GM19351 (cell line): ENCODE results near the gene KIAA0825.
"Not testable (repeated sequence)": the region's sequence is repeated elsewhere in the genome, so short reads cannot be mapped to it uniquely, and the experiment has no call there.

Source experiments
- ATAC-seq: cut with Tn5 transposase; IDR thresholded peaks from one replicate; pipeline ENCODE4 v1.9.1; 2021; ENCODE audit warnings: mild to moderate bottlenecking, moderate library complexity; ENCODE audit not compliant: unreplicated experiment

The KIAA0825 gene

GRCh38 chr5:94197970-94198369 is 420.4 kb downstream of the KIAA0825 start:
- no peak for ATAC-seq

DNA sequence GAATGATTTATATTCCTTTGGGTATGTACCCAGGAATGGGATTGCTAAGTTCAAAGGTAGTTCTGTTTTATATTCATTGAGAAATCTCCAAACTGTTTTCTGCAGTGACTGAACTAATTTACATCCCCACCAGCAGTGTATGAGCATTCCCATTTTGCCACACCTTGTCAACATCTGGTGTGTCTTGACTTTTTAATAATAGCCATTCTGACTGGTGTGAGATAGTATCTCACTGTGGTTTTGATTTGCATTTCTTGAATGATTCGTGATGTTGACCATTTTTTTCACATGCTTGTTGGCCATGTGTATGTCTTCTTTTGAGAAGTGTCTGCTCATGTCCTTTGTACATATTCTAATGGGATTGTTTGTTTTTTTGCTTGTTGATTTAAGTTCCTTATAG is 421.5 kb downstream of the KIAA0825 start:
- no peak for ATAC-seq

GRCh38 chr5:94192658-94193391 is 425.6 kb downstream of the KIAA0825 start:
- ATAC-seq, result peak; percentile 49

DNA sequence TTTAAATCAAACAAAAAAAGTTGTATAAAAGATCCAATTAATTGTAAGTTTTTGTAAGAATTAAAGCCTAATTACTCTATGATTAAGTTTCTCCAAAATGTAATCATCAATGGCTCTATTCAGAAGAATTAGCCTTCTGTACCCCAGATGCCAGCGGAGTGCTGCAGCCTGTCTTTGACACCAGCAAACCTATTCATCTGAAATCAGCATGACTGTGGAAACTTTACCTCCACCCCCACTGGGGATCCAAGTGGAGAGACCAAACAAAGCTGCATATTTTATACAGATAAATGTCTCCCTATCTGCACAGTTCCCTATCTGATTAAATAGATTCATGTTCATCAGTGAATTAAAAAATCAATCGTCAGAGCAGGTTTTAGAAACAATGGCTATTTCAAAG is 426.8 kb downstream of the KIAA0825 start:
- no peak for ATAC-seq

DNA sequence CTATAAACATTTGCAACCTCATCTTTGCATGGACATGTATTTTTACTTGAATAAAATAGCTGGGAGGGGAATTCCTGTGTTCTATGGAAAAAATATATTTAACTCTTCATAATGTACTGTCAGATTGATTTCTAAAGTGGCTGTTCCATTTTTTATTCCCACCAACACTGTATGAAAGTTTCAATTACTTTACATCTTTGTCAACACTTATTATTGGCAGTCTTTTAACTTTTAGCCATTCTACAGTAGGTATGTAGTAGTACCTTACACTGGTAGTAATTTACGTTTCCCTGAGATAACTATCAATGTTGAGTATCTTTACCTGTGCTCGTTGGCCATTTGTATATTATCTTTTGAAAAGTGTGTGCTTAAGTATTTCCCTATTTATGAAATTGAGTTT is 429.7 kb downstream of the KIAA0825 start:
- no peak for ATAC-seq

GRCh38 chr5:94184870-94185269 is 433.5 kb downstream of the KIAA0825 start:
- ATAC-seq, result no peak

DNA sequence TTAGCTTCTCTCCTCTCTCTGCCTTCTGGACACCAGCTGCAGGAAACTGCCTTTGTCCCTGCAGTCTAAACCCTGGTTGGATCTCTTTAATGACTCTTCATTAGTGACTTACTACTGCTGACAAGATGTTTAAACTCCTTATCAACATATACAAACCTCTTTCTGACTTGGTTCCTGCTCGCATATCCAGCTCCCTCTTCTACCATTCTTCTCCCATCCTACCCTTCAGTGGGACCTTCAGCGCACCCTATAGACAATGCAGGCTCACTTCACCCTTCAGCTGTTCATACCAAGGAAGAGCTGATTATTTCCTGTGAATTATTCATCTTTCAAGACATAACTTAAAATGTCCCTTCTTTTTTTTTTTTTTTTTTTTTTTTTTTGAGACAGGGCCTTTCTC is 436.5 kb downstream of the KIAA0825 start:
- peak; percentile 78 for ATAC-seq

DNA sequence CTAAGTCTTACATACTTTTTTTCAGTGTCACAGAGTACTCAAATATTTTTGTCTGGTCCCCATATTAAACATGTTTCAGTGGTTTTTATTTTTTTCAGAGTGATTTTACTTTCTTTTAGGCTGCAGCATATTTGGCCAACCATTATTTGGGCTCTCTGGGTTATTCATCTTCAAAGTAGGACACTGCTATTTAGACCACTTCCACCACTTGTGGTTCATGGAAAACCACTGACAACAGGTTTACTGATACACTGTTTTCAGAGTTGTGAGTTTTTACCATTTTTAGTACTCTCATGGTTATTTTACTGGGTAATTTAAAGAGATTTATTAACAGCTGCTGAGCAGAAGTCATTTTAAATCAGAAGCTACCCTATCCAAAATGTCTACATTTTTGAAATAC is 437.6 kb downstream of the KIAA0825 start:
- ATAC-seq, result no peak

- no peak for ATAC-seq
These were observed 442.5 kb downstream of the KIAA0825 start for GRCh38 chr5:94175912-94176311.

DNA sequence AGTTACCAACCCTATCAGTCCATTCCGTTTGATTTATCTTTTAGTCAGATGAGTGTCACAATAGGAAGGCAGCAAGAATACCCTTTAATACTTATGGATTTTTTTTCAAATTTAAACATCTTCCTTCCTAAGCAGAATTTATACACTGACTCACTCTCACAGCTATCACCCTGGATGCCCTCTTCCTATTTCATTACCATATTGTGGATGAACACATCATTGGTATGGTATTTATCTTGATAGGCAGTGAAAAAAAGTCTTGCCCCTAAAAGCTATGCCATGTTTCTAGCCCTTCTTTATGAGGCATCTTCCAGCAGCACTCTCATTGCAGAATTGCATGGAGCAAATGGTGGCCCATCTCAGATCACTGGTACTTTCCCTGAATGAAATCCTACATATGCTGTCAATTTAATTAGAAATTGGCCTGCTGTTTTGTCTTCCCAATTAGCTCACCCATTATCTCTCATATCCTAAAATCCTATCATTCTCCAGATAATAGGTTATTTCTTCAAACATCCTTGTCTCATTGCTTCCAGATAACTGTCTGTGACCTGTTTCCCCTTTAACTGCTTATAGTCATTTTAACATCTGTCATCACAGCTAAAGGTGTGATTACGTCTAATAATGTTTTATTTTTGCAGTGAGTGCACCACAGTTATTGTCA is 443.5 kb downstream of the KIAA0825 start:
- ATAC-seq, result no peak

- ATAC-seq, result no peak
These were observed 445.3 kb downstream of the KIAA0825 start for GRCh38 chr5:94173100-94173499.

DNA sequence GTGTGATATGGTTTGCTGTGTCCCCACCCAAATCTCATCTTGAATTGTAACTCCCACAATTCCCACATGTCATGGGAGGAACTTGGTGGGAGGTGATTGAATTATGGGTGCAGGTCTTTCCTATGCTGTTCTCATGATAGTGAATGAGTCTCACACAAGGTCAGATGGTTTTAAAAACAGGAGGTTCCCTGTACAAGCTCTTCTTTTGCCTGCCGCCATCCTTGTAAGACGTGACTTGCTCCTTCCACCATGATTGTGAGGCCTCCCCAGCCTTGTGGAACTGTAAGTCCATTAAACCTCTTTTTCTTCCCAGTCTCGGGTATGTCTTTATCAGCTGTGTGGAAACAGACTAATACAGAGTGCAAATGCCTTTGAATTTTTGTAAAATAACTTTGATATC is 447.3 kb downstream of the KIAA0825 start:
- not testable (repeated sequence) for ATAC-seq

DNA sequence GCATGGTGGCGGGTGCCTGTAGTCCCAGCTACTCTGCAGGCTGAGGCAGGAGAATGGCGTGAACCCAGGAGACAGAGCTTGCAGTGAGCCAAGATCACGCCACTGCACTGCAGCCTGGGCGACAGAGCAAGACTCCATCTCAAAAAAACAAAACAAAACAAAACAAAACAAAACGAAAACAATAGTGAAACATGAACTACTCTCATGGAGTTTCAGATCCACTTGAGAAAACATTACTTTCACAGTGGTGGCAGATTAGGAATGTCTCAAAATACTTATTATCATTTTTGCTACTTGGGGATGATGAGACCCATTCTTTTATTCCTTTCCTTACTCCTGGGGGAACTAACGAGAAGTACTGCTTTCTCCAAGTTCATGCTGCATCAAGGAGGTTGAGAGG is 448.2 kb downstream of the KIAA0825 start:
- ATAC-seq, result peak; percentile 95

DNA sequence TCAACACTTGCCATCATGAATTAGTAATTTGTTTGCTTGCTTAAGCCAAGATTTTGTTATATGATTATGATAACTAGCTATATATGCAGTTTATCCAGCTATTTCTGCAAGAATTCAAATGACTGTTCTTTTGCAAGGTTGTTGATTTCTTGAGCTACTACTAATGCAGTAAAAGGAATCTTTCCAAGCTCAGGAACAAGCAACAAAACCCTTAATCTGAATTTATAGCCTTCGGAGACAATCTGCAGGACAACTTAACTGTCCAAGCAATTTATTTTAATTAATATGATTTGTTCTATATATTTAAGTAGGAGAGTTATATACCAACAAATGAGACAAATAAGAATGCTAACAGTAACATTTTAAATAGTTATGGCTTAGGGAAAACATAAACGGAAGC is 450.3 kb downstream of the KIAA0825 start:
- ATAC-seq, result no peak

DNA sequence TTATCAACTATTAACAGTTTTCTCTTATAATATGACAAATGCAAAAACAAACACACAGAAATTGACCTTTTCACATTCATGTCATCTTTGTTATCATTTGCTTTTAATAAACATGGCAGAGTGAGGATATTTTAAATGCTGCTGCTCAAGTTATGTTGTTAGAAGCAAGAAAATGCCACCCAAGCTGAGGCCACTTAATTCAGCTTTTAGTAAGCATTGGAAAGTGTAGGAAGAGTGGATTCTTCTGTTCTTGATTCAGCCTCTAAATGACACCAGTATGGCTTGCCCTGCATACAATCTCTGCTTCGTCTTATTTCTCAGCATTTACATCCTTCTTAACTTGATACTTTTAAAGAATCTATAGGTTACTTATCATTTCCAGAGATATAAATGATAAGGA is 456.6 kb downstream of the KIAA0825 start:
- ATAC-seq, result no peak

GRCh38 chr5:94159144-94159543 is 459.3 kb downstream of the KIAA0825 start:
- no peak for ATAC-seq

DNA sequence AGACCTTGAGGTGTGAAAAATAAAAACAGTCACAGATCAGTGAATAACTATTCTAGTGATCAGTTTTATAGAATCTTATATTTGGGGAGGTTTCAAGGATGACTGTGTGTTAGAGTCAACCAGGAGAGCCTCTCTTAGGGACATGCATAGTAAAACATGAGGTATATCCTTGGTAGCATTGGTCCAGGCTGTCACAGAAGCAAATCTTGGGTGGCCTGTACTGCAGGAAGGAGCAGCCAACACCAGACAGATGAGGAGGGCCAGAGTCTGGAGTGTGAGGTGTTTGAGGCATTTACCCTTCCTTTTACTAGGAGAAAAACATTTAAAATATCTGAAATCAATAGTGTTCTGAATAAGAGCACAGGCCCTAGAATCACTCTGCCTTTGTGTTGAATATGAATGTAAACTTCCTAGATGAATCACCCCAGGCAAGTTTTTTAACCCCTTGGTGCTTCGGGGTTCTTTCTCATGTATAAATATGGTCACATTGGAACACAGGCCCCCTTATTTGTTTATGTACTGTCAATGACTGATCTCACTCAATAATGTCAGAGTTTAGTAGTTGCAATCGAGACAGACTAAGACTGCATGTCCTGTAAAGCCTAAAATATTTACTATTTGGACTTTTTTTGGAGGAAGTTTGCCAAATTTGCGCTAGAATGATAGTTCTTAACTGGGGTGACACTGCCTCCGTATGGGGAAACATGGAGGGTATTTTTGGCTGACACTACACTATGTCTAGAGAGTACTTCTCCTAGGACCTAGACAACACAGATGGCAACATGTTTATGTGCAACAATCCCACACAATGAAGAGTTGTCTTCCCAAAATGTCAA is 460.5 kb downstream of the KIAA0825 start:
- ATAC-seq, result no peak

GRCh38 chr5:94154672-94155071 is 463.7 kb downstream of the KIAA0825 start:
- no peak for ATAC-seq

GRCh38 chr5:94153736-94154450 is 464.5 kb downstream of the KIAA0825 start:
- ATAC-seq, result no peak

DNA sequence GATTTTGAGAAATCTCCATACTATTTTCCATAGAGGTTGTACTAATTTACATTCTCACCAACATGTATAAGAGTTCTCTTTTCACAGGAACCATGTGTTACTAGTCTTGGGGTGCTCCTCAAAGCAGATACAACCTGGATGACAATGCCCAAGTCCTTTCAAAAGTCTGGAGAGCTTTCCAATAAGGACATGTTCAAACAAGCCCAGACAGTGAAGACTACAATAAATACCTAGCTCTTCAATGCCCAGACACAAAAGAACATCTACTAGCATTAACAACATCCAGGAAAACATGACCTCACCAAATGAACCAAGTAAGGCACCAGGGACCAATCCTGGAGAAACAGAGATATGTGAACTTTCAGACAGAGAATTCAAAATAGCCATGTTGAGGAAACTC is 474.8 kb downstream of the KIAA0825 start:
- ATAC-seq, result not testable (repeated sequence)

DNA sequence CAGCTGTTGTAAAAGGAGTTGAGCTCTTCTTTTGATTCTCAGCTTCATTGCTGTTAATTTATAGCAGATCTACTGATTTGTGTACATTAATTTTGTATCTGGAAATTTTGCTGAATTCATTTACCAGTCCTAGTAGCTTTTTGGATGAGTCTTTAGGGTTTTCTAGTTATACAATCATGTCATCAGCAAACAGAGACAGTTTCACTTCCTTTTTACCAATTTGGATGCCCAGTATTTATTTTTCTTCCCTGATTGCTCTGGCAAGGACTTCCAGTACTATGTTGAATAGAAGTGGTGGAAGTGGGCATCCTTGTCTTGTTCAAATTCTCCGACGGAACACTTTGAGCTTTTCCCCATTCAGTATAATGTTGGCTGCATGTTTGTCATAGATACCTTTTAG is 478.1 kb downstream of the KIAA0825 start:
- no peak for ATAC-seq
